ENCODE measurements around the gene TPMT. TPM values are rescaled to one million over a fixed set of nuclear protein-coding genes. Genes with fewer than 3 reads are reported as not detected.

TPMT gene
- polyA plus RNA-seq, 3 donors, result 7.5 to 11.2 (median 8.0) TPM

- 15 to 21% (median 19%) methylated on average over 70 to 82 of the region's 82 CpGs for WGBS, 3 donors
- no peak within 1 kb of the TSS for H3K27ac ChIP-seq (ENCODE audit: low read depth, low read length)
Measured at GRCh38 chr6:18122128-18123093, 32.5 kb downstream of the TPMT start, which contains the start of gene NHLRC1. TSS of gene NHLRC1 (minus strand) at chr6:18122677. CDS start at chr6:18122606, 71 bp downstream.

DNA sequence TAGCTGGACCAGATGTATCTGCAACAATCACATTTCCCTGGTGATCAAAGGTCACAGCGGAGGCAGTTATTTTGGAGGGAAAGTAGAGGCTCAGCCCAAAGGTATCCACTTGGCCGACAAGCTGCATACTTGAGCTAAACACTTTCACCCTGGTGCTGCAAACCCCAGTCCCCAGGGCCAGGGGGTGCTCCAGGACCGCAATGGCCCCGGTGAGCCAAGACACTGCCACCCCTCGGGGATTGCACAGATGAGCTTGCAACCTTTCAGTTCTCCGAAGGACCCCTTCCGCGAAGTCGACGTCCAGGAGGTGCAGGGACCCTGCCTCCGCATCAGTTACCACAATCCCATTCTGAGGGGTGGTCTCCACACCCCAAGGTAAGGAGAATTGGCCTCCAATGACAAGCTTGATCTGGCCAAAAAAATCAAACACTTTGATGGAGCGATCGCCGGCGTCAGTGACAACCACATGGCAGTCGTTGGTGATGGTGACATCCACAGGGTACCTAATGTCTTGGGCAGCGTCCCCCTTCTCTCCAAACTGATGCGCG lies 33.2 kb downstream of the TPMT start:
- no peak overlapping the region for H3K27ac ChIP-seq (ENCODE audit: low read depth, low read length)
- 67 to 79% (median 71%) methylated on average over 19 of the region's 19 CpGs for WGBS, 3 donors

DNA sequence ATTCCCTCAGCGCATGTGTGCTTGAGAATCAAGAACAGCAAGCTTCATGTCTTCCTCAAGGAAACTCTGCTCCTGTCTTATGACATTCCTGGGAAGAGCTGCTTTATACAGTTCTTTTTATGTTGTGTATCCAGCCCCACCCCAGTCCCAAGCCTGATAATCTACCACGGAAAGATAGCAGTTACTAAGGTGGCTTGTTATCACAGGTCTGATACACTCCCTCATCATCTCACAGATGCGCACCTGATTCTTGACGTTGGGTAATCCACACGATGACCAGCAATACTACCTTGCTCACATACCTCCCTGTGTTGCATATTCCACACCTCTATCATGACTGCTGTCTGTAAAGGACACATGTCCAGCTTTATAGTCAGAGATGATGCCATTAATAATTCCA lies 35.6 kb downstream of the TPMT start:
- WGBS, 3 donors, result 69 to 80% (median 78%) methylated on average over 5 of the region's 5 CpGs
- H3K27ac ChIP-seq (ENCODE audit: low read depth, low read length), result no peak overlapping the region

DNA sequence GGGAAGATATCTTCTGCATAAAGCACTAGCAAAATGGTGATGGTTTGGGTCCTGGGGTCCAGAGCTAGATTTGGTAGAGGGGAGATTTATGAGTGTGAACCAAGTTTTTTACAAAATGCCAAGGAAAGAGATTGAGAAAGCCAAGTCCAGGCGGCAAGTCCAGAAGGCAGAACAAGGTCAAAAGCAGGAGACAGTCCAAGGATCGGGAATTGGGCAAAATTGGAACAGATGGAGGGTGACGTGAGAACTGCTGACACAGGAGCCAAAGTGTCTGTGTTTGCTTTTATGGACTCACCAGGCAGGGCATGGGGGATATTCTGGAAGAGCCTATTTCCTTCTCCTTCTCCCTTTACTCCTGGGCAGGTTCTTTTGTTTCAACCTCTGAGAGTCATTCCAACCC lies 36.5 kb downstream of the TPMT start:
- H3K27ac ChIP-seq (ENCODE audit: low read depth, low read length), result no peak overlapping the region

GRCh38 chr6:18117136-18117535 lies 37.7 kb downstream of the TPMT start:
- 87 to 94% (median 91%) methylated on average over 5 of the region's 5 CpGs for WGBS, 3 donors
- no peak overlapping the region for H3K27ac ChIP-seq (ENCODE audit: low read depth, low read length)

More for the DNA sequence above, 36.5 kb downstream of the TPMT start:
- 27 to 85% (median 56%) methylated on average over 3 of the region's 3 CpGs for WGBS, 3 donors

DNA sequence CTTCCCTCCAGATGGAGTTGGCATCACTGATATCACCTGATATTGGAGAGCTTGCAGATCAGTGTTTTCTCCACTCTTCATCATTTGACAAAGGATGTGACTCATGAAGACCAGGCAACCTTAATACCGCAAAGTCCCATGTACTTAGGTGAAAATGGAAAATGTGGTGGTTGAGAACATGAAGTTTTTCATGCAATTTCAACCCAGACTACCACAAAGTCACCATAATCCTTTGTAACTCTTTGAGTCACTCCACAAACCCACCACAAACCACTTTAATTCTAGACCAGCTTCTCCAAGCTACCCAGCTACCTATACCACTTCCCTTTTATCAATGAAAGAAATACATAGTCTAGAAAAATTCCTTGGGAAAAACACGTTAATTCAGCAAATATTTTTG lies 39.5 kb downstream of the TPMT start:
- 80 to 85% (median 83%) methylated on average over 2 of the region's 2 CpGs for WGBS, 3 donors
- H3K27ac ChIP-seq (ENCODE audit: low read depth, low read length), result no peak overlapping the region

DNA sequence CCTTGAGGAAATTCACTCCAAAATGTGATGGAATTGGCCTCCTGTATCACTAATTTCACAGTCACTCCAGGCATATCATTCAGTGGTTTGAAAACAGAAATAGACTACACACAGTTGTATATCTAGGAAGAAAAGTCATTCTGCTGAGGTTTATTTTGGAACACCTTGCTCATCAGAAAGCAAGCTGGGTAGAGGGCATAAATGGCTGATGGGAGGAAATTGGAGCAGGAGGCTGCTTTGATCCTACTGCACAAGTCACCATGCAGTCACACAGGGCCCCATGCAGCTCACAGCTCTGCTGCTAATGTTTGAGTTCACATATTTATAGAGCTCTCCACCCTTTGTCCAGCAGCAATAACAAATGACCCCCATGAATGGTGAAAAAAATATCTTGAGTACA lies 44.7 kb downstream of the TPMT start:
- H3K27ac ChIP-seq (ENCODE audit: low read depth, low read length), result no peak overlapping the region

DNA sequence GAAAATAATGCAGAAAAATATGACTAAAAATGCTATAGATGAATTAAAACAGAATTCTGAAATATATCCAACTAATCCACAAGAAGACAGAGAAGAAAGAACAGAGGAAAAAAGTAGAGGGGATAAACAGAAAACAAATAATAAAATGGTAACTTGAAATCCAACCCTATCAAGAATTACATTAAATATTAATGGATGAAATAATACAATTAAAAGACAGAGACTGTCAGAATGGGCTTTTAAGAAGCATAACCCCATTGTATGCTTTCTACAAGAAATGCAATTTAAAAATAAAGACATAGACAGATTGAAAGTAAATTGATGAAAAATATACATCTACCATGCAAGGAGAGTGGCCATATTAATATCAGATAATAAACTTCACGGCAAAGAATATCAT lies 47.8 kb downstream of the TPMT start:
- 90 to 100% (median 100%) methylated on average over 1 of the region's 1 CpG for WGBS, 3 donors

DNA sequence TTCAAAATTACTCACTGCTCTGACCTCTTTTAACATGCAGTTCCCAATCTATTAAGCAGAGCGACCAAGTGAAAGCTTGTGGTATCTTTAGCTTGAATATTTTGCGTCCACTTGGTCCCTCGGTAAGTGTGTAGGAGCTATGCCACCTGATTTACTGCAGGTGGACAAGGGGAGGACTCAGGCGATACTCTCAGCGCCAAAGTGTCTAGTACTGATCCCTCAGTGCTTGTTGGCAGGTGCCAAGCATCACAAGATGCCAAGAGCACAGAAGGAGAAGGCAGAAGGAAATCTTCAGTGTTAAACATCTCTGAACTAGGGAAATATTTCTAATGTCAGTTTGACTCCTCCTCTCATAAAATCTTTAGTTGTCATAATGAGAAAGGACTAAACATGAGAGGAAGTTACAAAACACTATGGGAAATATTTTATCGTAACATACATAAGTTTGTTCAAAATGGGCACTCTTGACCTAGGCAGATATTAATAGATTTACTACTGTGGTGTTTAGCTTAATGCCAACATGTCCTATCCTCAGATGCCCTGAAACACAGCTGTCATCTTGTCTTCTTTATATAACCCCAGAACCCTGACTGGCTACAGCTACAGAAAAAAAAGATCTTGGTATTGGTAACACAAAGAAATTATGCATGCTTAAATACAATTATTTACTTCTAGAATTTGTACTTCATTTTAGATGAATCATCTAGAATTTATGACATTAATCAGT lies 51.9 kb downstream of the TPMT start:
- WGBS, 3 donors, result 79 to 91% (median 84%) methylated on average over 6 of the region's 6 CpGs
- H3K27ac ChIP-seq (ENCODE audit: low read depth, low read length), result no peak overlapping the region

More for the DNA sequence above, 47.8 kb downstream of the TPMT start:
- no peak overlapping the region for H3K27ac ChIP-seq (ENCODE audit: low read depth, low read length)

GRCh38 chr6:18101873-18102272 lies 53.0 kb downstream of the TPMT start:
- 86 to 98% (median 93%) methylated on average over 2 of the region's 2 CpGs for WGBS, 3 donors

DNA sequence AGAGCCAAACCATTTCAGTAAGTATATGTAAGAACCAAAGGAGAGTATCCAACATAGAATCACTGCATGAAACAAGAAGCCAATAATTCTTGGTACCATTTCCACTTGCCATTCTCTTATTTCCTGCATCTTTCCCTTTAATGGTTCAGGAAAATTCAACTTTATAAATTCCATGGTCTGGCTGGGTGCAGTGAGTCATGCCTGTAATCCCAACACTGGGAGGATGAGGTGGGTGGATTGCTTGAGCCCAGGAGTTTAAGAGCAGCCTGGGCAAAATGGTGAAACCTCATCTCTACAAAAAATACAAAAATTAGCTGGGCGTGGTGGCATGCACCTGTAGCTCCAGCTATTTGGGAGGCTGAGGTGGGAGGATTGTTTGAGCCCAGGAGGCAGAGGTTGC lies 53.6 kb downstream of the TPMT start:
- H3K27ac ChIP-seq (ENCODE audit: low read depth, low read length), result no peak overlapping the region
- WGBS, 3 donors, result 84 to 90% (median 84%) methylated on average over 1 of the region's 1 CpG

More at GRCh38 chr6:18101873-18102272, 53.0 kb downstream of the TPMT start:
- no peak overlapping the region for H3K27ac ChIP-seq (ENCODE audit: low read depth, low read length)

- WGBS, 3 donors, result 74 to 88% (median 87%) methylated on average over 3 of the region's 3 CpGs
- H3K27ac ChIP-seq (ENCODE audit: low read depth, low read length), result no peak overlapping the region
Measured at GRCh38 chr6:18100296-18100695, 54.6 kb downstream of the TPMT start.

DNA sequence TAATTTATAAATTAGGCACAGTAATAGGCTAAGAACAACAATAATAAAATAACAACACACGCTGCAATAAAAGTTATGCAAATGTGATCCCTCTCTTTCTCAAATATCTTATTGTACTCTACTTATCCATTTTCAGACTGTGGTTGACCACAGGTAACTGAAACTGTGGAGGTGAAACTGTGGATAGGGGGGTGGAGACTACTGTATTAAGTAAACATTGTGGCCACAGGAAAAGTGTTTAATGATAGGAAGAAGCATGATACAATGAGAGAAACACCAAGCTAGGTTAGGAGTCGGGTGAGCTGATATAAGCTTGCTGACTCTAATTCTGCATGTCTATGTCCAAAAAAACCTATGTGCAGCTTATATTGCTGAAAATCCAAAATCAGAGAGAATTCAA lies 55.4 kb downstream of the TPMT start:
- no peak overlapping the region for H3K27ac ChIP-seq (ENCODE audit: low read depth, low read length)
- WGBS, 3 donors, result 73 to 97% (median 83%) methylated on average over 2 of the region's 2 CpGs

DNA sequence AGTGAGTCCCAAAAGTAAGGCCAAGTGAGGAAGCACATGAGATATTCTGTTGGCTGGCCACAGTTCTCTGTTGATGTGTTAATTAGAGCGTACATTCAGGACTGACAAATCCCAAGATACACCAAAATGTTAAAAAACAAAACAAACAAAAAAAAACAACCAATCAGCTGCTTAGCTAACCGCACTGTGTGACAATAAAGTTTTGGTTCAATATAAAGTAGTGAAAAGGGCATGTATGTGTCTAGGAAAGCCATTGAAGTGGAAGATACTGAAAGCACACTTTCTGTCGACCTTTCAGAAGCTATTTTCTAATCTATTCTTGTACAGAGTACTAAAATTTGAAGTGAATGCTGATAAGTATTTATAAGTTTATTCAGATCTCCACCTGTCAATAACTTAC lies 58.5 kb downstream of the TPMT start:
- 87 to 90% (median 88%) methylated on average over 3 of the region's 3 CpGs for WGBS, 3 donors
- H3K27ac ChIP-seq (ENCODE audit: low read depth, low read length), result no peak overlapping the region

DNA sequence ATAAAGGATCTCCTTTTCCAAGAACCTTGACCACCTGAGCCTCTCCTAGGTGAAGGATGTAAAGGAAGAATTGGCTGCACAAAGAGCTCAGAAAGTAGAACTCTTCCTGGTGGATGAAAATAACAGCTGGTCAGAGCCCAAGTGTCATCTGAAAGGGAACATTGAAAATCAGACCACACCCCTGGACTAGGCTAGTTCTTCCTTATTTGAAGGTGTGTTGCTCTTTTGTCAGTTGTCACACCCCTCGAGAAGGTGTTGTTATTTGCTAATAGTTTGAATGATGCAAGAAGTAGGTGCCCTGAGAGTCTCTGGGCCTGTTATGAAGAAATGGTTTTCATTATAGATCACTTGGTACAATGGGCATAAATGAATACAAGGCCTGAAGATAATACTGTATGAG lies 63.5 kb downstream of the TPMT start:
- WGBS, 3 donors, result 73 to 90% (median 89%) methylated on average over 1 of the region's 1 CpG
- no peak overlapping the region for H3K27ac ChIP-seq (ENCODE audit: low read depth, low read length)

GRCh38 chr6:18090349-18090786 lies 64.5 kb downstream of the TPMT start:
- WGBS, 3 donors, result 80 to 90% (median 85%) methylated on average over 1 of the region's 1 CpG
- no peak overlapping the region for H3K27ac ChIP-seq (ENCODE audit: low read depth, low read length)

DNA sequence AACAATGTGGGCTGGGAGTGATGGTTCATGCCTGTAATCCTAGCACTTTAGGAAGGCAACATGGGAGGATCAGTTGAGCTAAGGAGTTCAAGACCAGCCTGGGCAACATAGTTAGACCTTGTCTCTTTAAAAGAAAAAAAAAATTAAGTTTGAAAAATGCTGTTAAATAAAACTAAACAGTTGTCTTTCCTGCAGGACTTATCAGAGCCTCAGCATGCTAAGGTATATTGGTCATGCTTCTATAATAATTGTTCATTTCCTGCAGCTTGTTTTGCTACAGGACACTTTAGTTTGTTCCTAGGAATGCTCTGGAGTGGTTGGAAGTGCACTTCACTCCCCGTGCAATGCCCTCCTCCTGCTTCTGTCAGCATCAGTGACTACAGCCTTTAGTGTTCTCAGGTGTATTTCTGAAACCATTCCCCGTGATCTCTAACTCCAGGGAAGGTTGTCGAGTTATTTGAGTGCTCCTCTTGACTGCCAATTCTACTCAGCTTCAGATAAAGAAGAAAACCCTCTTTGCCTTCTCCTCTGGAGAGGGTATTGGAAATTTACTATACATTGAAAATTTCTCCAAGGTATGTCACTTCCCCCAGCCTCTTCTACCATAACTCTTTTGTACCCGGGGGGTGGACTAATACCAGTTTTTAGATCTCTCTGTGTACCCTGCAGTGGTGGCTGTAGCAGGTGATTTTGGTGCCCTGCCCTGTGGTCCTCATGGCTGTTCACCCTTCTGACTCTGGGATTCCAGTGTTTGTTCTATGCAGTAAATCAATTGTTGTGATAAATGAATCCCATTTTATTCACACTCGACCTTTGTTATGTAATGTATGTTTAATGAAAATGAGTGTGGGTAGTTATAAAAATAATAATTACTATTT lies 66.2 kb downstream of the TPMT start:
- WGBS, 3 donors, result 61 to 85% (median 82%) methylated on average over 5 of the region's 5 CpGs
- H3K27ac ChIP-seq (ENCODE audit: low read depth, low read length), result no peak overlapping the region
